Upper lobe of right lung (tissue), 1 donor: ENCODE data around the gene VPS16. TPM values are rescaled to one million over a fixed set of nuclear protein-coding genes. Genes with fewer than 3 reads are reported as not detected.

Experiments used
- ATAC-seq: fragments of 200-7000 bp; cut with Tn5 transposase; one replicate; pipeline ENCODE4 v1.9.1; 2020; ENCODE audit warnings: mild to moderate bottlenecking, moderate library complexity
- DNase-seq: peaks from one replicate; pipeline ENCODE4 v3.0.0-alpha.2; 2020
- H3K27ac ChIP-seq: fragments of 200-600 bp; one replicate; pipeline ENCODE4 v1.8.0; 2022
- H3K27me3 ChIP-seq: fragments of 200-600 bp; one replicate; pipeline ENCODE4 v1.8.0; 2022; ENCODE audit warnings: mild to moderate bottlenecking
- H3K36me3 ChIP-seq: fragments of 200-600 bp; one replicate; pipeline ENCODE4 v1.8.0; 2022
- H3K4me1 ChIP-seq: fragments of 200-600 bp; one replicate; pipeline ENCODE4 v1.8.0; 2022
- H3K4me3 ChIP-seq: fragments of 200-600 bp; one replicate; pipeline ENCODE4 v1.8.0; 2022; ENCODE audit warnings: mild to moderate bottlenecking
- H3K9me3 ChIP-seq: fragments of 200-600 bp; one replicate; pipeline ENCODE4 v1.8.0; 2022
- intact Hi-C: fragments of 100-400 bp; cut with DNase I; formaldehyde crosslinking; loops from one replicate; pipeline ENCODE4 v1.11.0; 2022
- total RNA-seq: library from RNA; stranded (reverse); fragmentation: NEBNext Ultra II Directional; extraction: Animal tissue kit (Norgen Biotek cat#: 25700); gene quantifications from one replicate; pipeline ENCODE4 v1.2.1, GENCODE V29; 2021
- TF ChIP-seq, protein P1 (sequence below): fragments of 200-600 bp; IDR thresholded peaks from one replicate; pipeline ENCODE4 v1.8.0; 2022; ENCODE audit warnings: antibody characterized with exemption
- donor health status: DM: no; HTN: yes; CAD: no; lungs with severe emphysema.

VPS16 gene
- total RNA-seq, 1 donor from 2014 or later, result 34.8 TPM

DNA sequence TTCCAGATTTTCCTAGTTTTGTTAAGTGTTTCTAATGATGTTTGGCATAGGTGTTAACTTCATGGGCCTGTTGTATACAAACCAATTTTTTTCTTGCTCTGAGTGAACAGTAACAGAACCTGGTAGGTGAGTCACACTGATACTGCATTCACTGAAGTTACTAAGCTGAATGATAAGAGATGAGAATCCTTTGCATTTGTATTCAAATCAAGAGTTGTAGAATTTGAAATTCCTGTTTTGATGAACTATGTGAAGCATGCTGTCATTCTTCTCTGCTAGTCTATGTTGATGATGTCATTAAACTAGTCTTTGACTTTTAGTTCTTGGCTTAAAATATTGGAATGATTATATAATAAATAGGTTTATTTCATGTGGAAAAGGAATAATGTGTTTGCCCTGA is 70.7 kb downstream of the VPS16 start:
- ATAC-seq, result no peak
- no peaks in the 10 kb centered on the region for H3K36me3 ChIP-seq
- TF ChIP-seq, protein P1, sequence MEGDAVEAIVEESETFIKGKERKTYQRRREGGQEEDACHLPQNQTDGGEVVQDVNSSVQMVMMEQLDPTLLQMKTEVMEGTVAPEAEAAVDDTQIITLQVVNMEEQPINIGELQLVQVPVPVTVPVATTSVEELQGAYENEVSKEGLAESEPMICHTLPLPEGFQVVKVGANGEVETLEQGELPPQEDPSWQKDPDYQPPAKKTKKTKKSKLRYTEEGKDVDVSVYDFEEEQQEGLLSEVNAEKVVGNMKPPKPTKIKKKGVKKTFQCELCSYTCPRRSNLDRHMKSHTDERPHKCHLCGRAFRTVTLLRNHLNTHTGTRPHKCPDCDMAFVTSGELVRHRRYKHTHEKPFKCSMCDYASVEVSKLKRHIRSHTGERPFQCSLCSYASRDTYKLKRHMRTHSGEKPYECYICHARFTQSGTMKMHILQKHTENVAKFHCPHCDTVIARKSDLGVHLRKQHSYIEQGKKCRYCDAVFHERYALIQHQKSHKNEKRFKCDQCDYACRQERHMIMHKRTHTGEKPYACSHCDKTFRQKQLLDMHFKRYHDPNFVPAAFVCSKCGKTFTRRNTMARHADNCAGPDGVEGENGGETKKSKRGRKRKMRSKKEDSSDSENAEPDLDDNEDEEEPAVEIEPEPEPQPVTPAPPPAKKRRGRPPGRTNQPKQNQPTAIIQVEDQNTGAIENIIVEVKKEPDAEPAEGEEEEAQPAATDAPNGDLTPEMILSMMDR, result no peak
- intact Hi-C loops, result no loop called here
- H3K9me3 ChIP-seq, result no peaks in the 10 kb centered on the region
- no peak for DNase-seq
- H3K4me3 ChIP-seq, result no peak overlapping the region
- H3K27ac ChIP-seq, result no peak overlapping the region
- H3K27me3 ChIP-seq, result no peaks in the 10 kb centered on the region
- no peaks in the 10 kb centered on the region for H3K4me1 ChIP-seq

DNA sequence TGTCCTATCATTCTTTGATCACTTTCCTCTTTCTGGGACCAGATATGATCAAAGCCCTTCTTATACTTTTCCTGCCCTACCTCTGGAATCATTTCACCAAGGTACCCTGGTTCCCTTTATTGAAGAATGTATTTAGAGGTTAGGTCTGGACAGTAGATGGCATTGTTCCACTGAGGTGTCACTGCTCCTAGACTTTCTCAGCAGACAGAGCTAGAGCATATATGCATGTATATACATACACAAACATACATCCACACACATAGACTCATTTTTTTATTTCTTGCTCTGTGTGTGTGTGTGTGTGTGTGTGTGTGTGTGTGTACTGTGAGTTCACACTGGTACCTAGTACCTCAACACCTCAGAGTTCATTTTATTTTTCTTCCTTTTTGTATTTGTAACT is 73.6 kb downstream of the VPS16 start:
- no peaks in the 10 kb centered on the region for H3K27me3 ChIP-seq
- no peaks in the 10 kb centered on the region for H3K36me3 ChIP-seq
- TF ChIP-seq, protein P1, result no peak
- DNase-seq, result no peak
- no peak overlapping the region for H3K4me3 ChIP-seq
- no peaks in the 10 kb centered on the region for H3K9me3 ChIP-seq
- intact Hi-C loops, result no loop called here
- H3K4me1 ChIP-seq, result no peaks in the 10 kb centered on the region
- no peak for ATAC-seq
- H3K27ac ChIP-seq, result no peak overlapping the region

Other genes starting within 250 kb of the VPS16 start
- 88.4 TPM for gene NOP56, start 188.1 kb upstream of the VPS16 start, total RNA-seq
- gene IDH3B, start 176.5 kb upstream of the VPS16 start, total RNA-seq, result 65.5 TPM
- gene EBF4, start 148.0 kb upstream of the VPS16 start, total RNA-seq, result 19.5 TPM
- gene CPXM1, start 40.1 kb upstream of the VPS16 start, total RNA-seq, result 1.3 TPM
- gene C20orf141, start 25.8 kb upstream of the VPS16 start, total RNA-seq, result not detected
- not detected for gene TMEM239, start 24.4 kb upstream of the VPS16 start, total RNA-seq
- 44.3 TPM for gene PCED1A, start 90 bp upstream of the VPS16 start, total RNA-seq
- 69.6 TPM for gene PTPRA, start 32.7 kb downstream of the VPS16 start, total RNA-seq
- not detected for gene GNRH2, start 202.9 kb downstream of the VPS16 start, total RNA-seq
- gene MRPS26, start 205.3 kb downstream of the VPS16 start, total RNA-seq, result 32.0 TPM
- gene OXT, start 230.9 kb downstream of the VPS16 start, total RNA-seq, result not detected
- gene AVP, start 244.0 kb downstream of the VPS16 start, total RNA-seq, result not detected